IMR-90 (cell line): ENCODE data around the gene ATOH8. TPM values are rescaled to one million over a fixed set of nuclear protein-coding genes. Genes with fewer than 3 reads are reported as not detected.

Experiments used
- ATAC-seq: fragments of 200-7000 bp; cut with Tn5 transposase; 2 replicates; pipeline ENCODE4 v1.9.1; 2020; ENCODE audit warnings: low read depth, mild to moderate bottlenecking, moderate library complexity
- BruUV-seq: library from RNA; stranded (reverse); fragments of 400-500 nt; replicated peaks from 2 replicates; lab custom pipeline; 2021; lab: Mats Ljungman, UMichigan
- CTCF ChIA-PET: fragments of 300-600 bp; formaldehyde crosslinking; extraction: SDS; loops from one replicate; lab custom pipeline; 2021; ENCODE audit warnings: antibody characterized with exemption; lab: Yijun Ruan, JAX
- POLR2A ChIA-PET: fragments of 300-600 bp; sonication (Branson Sonifier 250); formaldehyde crosslinking; loops from one replicate; lab custom pipeline; 2022; ENCODE audit warnings: antibody characterized with exemption; ENCODE audit not compliant: unreplicated experiment; lab: Charles Lee
- DNase-seq: peaks from one replicate; pipeline ENCODE4 v3.0.0; 2013
- H2AFZ ChIP-seq: replicated peaks from 2 replicates; pipeline ENCODE3; 2013; ENCODE audit warnings: low read length, mild to moderate bottlenecking; ENCODE audit not compliant: poor library complexity
- H2AK5ac ChIP-seq: 2 replicates; pipeline ENCODE4 v1.6.1; 2013; ENCODE audit warnings: low read depth, low read length, inconsistent platforms
- H2AK9ac ChIP-seq: replicated peaks from 2 replicates; pipeline ENCODE3; 2013; ENCODE audit warnings: mild to moderate bottlenecking, low read depth, low read length, moderate library complexity; ENCODE audit not compliant: poor library complexity
- H2BK120ac ChIP-seq: 2 replicates; pipeline ENCODE4 v1.6.1; 2013; ENCODE audit warnings: low read depth, low read length, inconsistent platforms
- H2BK15ac ChIP-seq: 3 replicates; pipeline ENCODE4 v1.6.1; 2013; ENCODE audit warnings: low read depth, low read length, inconsistent platforms
- H2BK20ac ChIP-seq: 2 replicates; pipeline ENCODE4 v1.6.1; 2013; ENCODE audit warnings: low read depth, mild to moderate bottlenecking, inconsistent platforms, low read length, moderate library complexity
- H2BK5ac ChIP-seq: 2 replicates; pipeline ENCODE4 v1.6.1; 2013; ENCODE audit warnings: mild to moderate bottlenecking, low read depth, low read length, inconsistent platforms; ENCODE audit not compliant: poor library complexity, severe bottlenecking
- H3K14ac ChIP-seq: replicated peaks from 2 replicates; pipeline ENCODE4 v1.6.1; 2013; ENCODE audit warnings: low read depth, low read length, inconsistent platforms
- H3K18ac ChIP-seq: 2 replicates; pipeline ENCODE4 v1.6.1; 2013; ENCODE audit warnings: low read depth, low read length, control low read depth
- H3K23ac ChIP-seq: 2 replicates; pipeline ENCODE4 v1.6.1; 2013; ENCODE audit warnings: low read depth, low read length, inconsistent platforms
- H3K27ac ChIP-seq: 2 replicates; pipeline ENCODE4 v1.5.1; 2013; ENCODE audit warnings: mild to moderate bottlenecking, control low read depth, low read length; ENCODE audit not compliant: insufficient read depth
- H3K27me3 ChIP-seq: 2 replicates; pipeline ENCODE4 v1.6.1; 2013; ENCODE audit warnings: low read length; ENCODE audit not compliant: control insufficient read depth, insufficient read depth
- H3K36me3 ChIP-seq: 2 replicates; pipeline ENCODE4 v1.6.1; 2013; ENCODE audit warnings: low read length, mixed read lengths; ENCODE audit not compliant: control insufficient read depth, insufficient read depth
- H3K4ac ChIP-seq: 2 replicates; pipeline ENCODE4 v1.6.1; 2013; ENCODE audit warnings: low read depth, low read length, inconsistent platforms
- H3K4me1 ChIP-seq: 2 replicates; pipeline ENCODE4 v1.6.1; 2013; ENCODE audit warnings: low read length, mixed read lengths; ENCODE audit not compliant: control insufficient read depth, insufficient read depth
- H3K4me2 ChIP-seq: 2 replicates; pipeline ENCODE4 v1.6.1; 2013; ENCODE audit warnings: low read depth, mild to moderate bottlenecking, control low read depth, low read length, moderate library complexity
- H3K4me3 ChIP-seq: 2 replicates; pipeline ENCODE4 v1.5.1; 2013; ENCODE audit warnings: low read depth, mild to moderate bottlenecking, control low read depth, low read length, moderate library complexity; ENCODE audit not compliant: insufficient read depth
- H3K56ac ChIP-seq: 2 replicates; pipeline ENCODE4 v1.6.1; 2013; ENCODE audit warnings: low read length, inconsistent platforms; ENCODE audit not compliant: insufficient read depth; ENCODE audit errors: extremely low read depth
- H3K79me1 ChIP-seq, 2 experiments: 2 replicates each; pipeline ENCODE4 v1.6.1; 2013; ENCODE audit warnings: low read length in 2 of 2, inconsistent platforms in 1 of 2, low read depth in 1 of 2
- H3K9ac ChIP-seq: 2 replicates; pipeline ENCODE4 v1.6.1; 2013; ENCODE audit warnings: low read depth, low read length, control low read depth
- H3K9me1 ChIP-seq: 2 replicates; pipeline ENCODE4 v1.6.1; 2013; ENCODE audit warnings: low read length, inconsistent platforms; ENCODE audit not compliant: insufficient read depth
- H3K9me3 ChIP-seq: 2 replicates; pipeline ENCODE4 v1.6.1; 2013; ENCODE audit warnings: low read length; ENCODE audit not compliant: control insufficient read depth, insufficient read depth
- H4K20me1 ChIP-seq: 2 replicates; pipeline ENCODE4 v1.6.1; 2013; ENCODE audit warnings: low read length, inconsistent platforms; ENCODE audit not compliant: insufficient read depth
- H4K5ac ChIP-seq: 2 replicates; pipeline ENCODE4 v1.6.1; 2013; ENCODE audit warnings: mild to moderate bottlenecking, low read depth, low read length, control low read depth
- H4K8ac ChIP-seq, 2 experiments: 2 replicates each; pipeline ENCODE4 v1.6.1; 2013; ENCODE audit warnings: low read depth in 2 of 2, low read length in 2 of 2, control low read depth in 1 of 2, inconsistent platforms in 1 of 2
- H4K91ac ChIP-seq: 2 replicates; pipeline ENCODE4 v1.6.1; 2013; ENCODE audit warnings: low read depth, low read length, inconsistent platforms; ENCODE audit not compliant: insufficient read depth
- CEBPB ChIP-seq: IDR thresholded peaks from 2 replicates; pipeline ENCODE4 v1.6.1; 2012; ENCODE audit warnings: low read depth, low read length, improper control_type of control experiment
- CHD1 ChIP-seq: IDR thresholded peaks from 2 replicates; pipeline ENCODE4 v1.6.1; 2012; ENCODE audit warnings: low read depth, low read length, improper control_type of control experiment
- ELK1 ChIP-seq: fragments of 150-350 bp; IDR thresholded peaks from 2 replicates; pipeline ENCODE4 v1.6.1; 2016; ENCODE audit warnings: low read depth, mild to moderate bottlenecking, low read length, moderate library complexity, borderline replicate concordance
- FOS ChIP-seq: fragments of 150-350 bp; IDR thresholded peaks from 2 replicates; pipeline ENCODE4 v1.6.1; 2016; ENCODE audit warnings: low read depth, low read length
- MAFK ChIP-seq: IDR thresholded peaks from 2 replicates; pipeline ENCODE4 v1.6.1; 2012; ENCODE audit warnings: low read depth, low read length, improper control_type of control experiment
- MAZ ChIP-seq: IDR thresholded peaks from 2 replicates; pipeline ENCODE4 v1.6.1; 2012; ENCODE audit warnings: low read depth, mild to moderate bottlenecking, low read length, improper control_type of control experiment, moderate library complexity, borderline replicate concordance
- POLR2A ChIP-seq: IDR thresholded peaks from 2 replicates; pipeline ENCODE4 v1.6.1; 2012; ENCODE audit warnings: mild to moderate bottlenecking, low read depth, low read length
- RFX5 ChIP-seq: IDR thresholded peaks from 2 replicates; pipeline ENCODE4 v1.8.0; 2012; ENCODE audit warnings: low read depth, mild to moderate bottlenecking, low read length, moderate library complexity
- WGBS, 2 experiments: methylation state at CpG; one replicate each; pipeline versions ENCODE4 v1.1.5 to v1.1.7; 2013; ENCODE audit warnings: missing lambda C conversion rate in 2 of 2; ENCODE audit not compliant: insufficient read length in 1 of 2; ENCODE audit errors: extremely low coverage in 2 of 2; 5-methylcytosine and 5-hydroxymethylcytosine counted together
- dilution Hi-C: fragments of 300-500 bp; cut with HindIII; formaldehyde crosslinking; loops from one replicate; pipeline ENCODE4 v1.14.3; 2018; ENCODE audit warnings: low sequenced_read_pairs; ENCODE audit not compliant: unreplicated experiment
- in situ Hi-C: fragments of 300-500 bp; cut with MboI; formaldehyde crosslinking; loops from 3 replicates; pipeline ENCODE4 v1.14.3; 2019; ENCODE audit warnings: low sequenced_read_pairs, inconsistent platforms, mixed read lengths
- intact Hi-C: fragments of 100-400 bp; cut with micrococcal nuclease; formaldehyde crosslinking; loops from 2 replicates; pipeline ENCODE4 v1.10.0; 2022
- polyA plus RNA-seq, 3 experiments: library from polyadenylated mRNA; depleted of rRNA; stranded (reverse); fragments of >200 nt; gene quantifications; 2 replicates each; pipeline ENCODE4 v1.2.3, GENCODE V29; 2012; ENCODE audit warnings: low replicate concordance in 1 of 3
- total RNA-seq: library from RNA; depleted of rRNA; stranded (reverse); fragments of >200 nt; gene quantifications from 2 replicates; pipeline ENCODE4 v1.2.3, GENCODE V29; 2012

ATOH8 gene
- total and polyA plus RNA-seq, 2 of the 4 experiments (the other 2 are of a cell fraction): 7.9 to 9.0 TPM

- peaks cover 2% of the 10 kb centered on the region; the same call in 1 of the 2 replicates for H4K20me1 ChIP-seq
- no peak overlapping the region; the same call in 1 of the 2 replicates for H3K56ac ChIP-seq
- WGBS, 2 experiments: 80% methylated on average over 1 of the region's 8 CpGs; no CpG with 5 or more reads in 1 of the 2 experiments
- H3K18ac ChIP-seq: peak overlapping the region; percentile 44
- H2BK120ac ChIP-seq: peak overlapping the region; percentile 91
- H4K91ac ChIP-seq: peak overlapping the region; percentile 90
- dilution Hi-C loops (no loop called here), intact Hi-C loops (loop anchor here (5.0 kb wide), 1 partner anchor 283 kb away; no protein-coding TSS in a partner anchor), in situ Hi-C loops (loop anchor here (5.0 kb wide), 1 partner anchor 58 kb away; no protein-coding TSS in a partner anchor)
- H3K9me3 ChIP-seq: no peaks in the 10 kb centered on the region
- no peak for TF ChIP-seq RFX5
- no peak for TF ChIP-seq MAFK
- no peak for TF ChIP-seq FOS
- no peak for TF ChIP-seq CEBPB
- TF ChIP-seq POLR2A: no peak
- TF ChIP-seq CHD1: no peak
- no peak for TF ChIP-seq ELK1
- TF ChIP-seq MAZ: no peak
- peak overlapping the region; percentile 49 for H2BK5ac ChIP-seq
- H3K4me1 ChIP-seq: peaks cover 18% of the 10 kb centered on the region
- H3K36me3 ChIP-seq: no peaks in the 10 kb centered on the region
- peak overlapping the region; percentile 39 for H2AK9ac ChIP-seq
- H3K27me3 ChIP-seq: no peaks in the 10 kb centered on the region
- ATAC-seq: no peak
- BruUV-seq: no TSS peak
- H3K4ac ChIP-seq: peak overlapping the region; percentile 90
- H2AK5ac ChIP-seq: peak overlapping the region; percentile 81
- H2AFZ ChIP-seq: peak overlapping the region; percentile 5
- H3K27ac ChIP-seq: peak overlapping the region; percentile 56
- H3K4me2 ChIP-seq: 0 out of 2 replicates have a peak overlapping the region, but pooled peaks have one; percentile 2
- no peaks in the 10 kb centered on the region for H3K79me1 ChIP-seq
- H2BK20ac ChIP-seq: peak overlapping the region; percentile 92
- peak overlapping the region; percentile 50 to 81 for H4K8ac ChIP-seq
- H3K9me1 ChIP-seq: no peaks in the 10 kb centered on the region
- H3K9ac ChIP-seq: no peak overlapping the region
- no peak for DNase-seq
- peak overlapping the region; percentile 49 for H4K5ac ChIP-seq
- peak overlapping the region; percentile 76 for H3K14ac ChIP-seq
- peak overlapping the region; percentile 40 for H3K23ac ChIP-seq
- H3K4me3 ChIP-seq: no peak overlapping the region
- CTCF ChIA-PET: interaction anchor here (1.0 to 2.2 kb wide), 2 partner anchors 26 to 68 kb away, joined by 4 to 7 read pairs; no protein-coding TSS in a partner anchor
- POLR2A ChIA-PET: no interaction called here
- peak overlapping the region; percentile 87; the same call in 2 of the 3 replicates for H2BK15ac ChIP-seq
These were observed 48.8 kb upstream of the ATOH8 start for GRCh38 chr2:85704800-85705679.
